Transverse colon (tissue), 4 donors: Measurements from ENCODE around the gene DCBLD2. TPM values are rescaled to one million over a fixed set of nuclear protein-coding genes. Genes with fewer than 3 reads are reported as not detected.

Experiments
- DNase-seq: peaks from one replicate; pipeline ENCODE4 v3.0.0-alpha.2; 2019
- H3K27ac ChIP-seq, 4 donors: fragments of 200-600 bp; sonication (generic); 2 replicates each; pipeline ENCODE4 v1.5.1; 2016 to 2018; ENCODE audit warnings: inconsistent platforms in 4 of 4
- H3K27me3 ChIP-seq: fragments of 200-600 bp; sonication (generic); 2 replicates; pipeline ENCODE4 v1.5.1; 2017; ENCODE audit warnings: inconsistent platforms
- H3K36me3 ChIP-seq, 4 donors: fragments of 200-600 bp; sonication (generic); 2 replicates each; pipeline ENCODE4 v1.5.1; 2017 to 2019; ENCODE audit warnings: inconsistent platforms in 4 of 4
- H3K4me1 ChIP-seq, 4 donors: fragments of 200-600 bp; sonication (generic); 2 replicates each; pipeline ENCODE4 v1.5.1; 2017 to 2020; ENCODE audit warnings: inconsistent platforms in 4 of 4
- H3K4me3 ChIP-seq, 4 donors: fragments of 200-600 bp; sonication (generic); 1 replicate in 1 of 4; 2 replicates in 3 of 4; pipeline versions ENCODE4 v1.5.1 to v1.6.1; 2017 to 2019; ENCODE audit warnings: inconsistent platforms in 4 of 4
- H3K9me3 ChIP-seq, 2 donors: fragments of 200-600 bp; sonication (generic); 2 replicates each; pipeline ENCODE4 v1.5.1; 2017 to 2019; ENCODE audit warnings: inconsistent platforms in 2 of 2
- EP300 ChIP-seq: sonication (generic); formaldehyde crosslinking; IDR thresholded peaks from one replicate; pipeline ENCODE4 v1.6.1; 2017; ENCODE audit warnings: antibody characterized with exemption, low read depth
- POLR2A ChIP-seq: fragments of 450-650 bp; IDR thresholded peaks from one replicate; pipeline ENCODE4 v1.6.1; 2016; ENCODE audit warnings: antibody characterized with exemption, mild to moderate bottlenecking, moderate library complexity
- POLR2AphosphoS5 ChIP-seq, 3 donors: sonication (generic); formaldehyde crosslinking; IDR thresholded peaks; one replicate each; pipeline ENCODE4 v1.6.1; 2016; ENCODE audit warnings: antibody characterized with exemption in 3 of 3
- WGBS, 2 donors: methylation state at CpG; one replicate each; pipeline ENCODE4 v1.1.5; 2018; ENCODE audit warnings: low coverage in 1 of 2; 5-methylcytosine and 5-hydroxymethylcytosine counted together
- in situ Hi-C, 4 donors: fragments of 200-750 bp; cut with MboI; loops; one replicate each; pipeline versions ENCODE4 v1.15.0 to v1.15.1; 2017; ENCODE audit warnings: low sequenced_read_pairs in 3 of 4, low pct_ligation_motif_present in 1 of 4, low pct_unique_long_range_greater_than_20kb in 1 of 4
- intact Hi-C: fragments of 100-400 bp; cut with DNase I; formaldehyde crosslinking; loops from one replicate; pipeline ENCODE4 v1.15.1; 2023; ENCODE audit warnings: low total_unique reads
- total RNA-seq, 4 donors: library from RNA; depleted of rRNA; stranded (reverse); fragments of >200 nt; gene quantifications; one replicate each; pipeline ENCODE4 v1.1.0, GENCODE V29; 2016
- TF ChIP-seq, protein P1 (sequence below), 5 experiments: fragments of 200-600 bp in 3 of 5; fragments of 450-650 bp in 2 of 5; sonication (generic) in 3 of 5; IDR thresholded peaks; 1 replicate in 2 of 5; 2 replicates in 3 of 5; pipeline ENCODE4 v1.5.1; 2016 to 2017; ENCODE audit warnings: antibody characterized with exemption in 5 of 5, inconsistent platforms in 3 of 5, mild to moderate bottlenecking in 2 of 5, moderate library complexity in 1 of 5

The DCBLD2 gene
- total RNA-seq, 4 donors from 2014 or later: 14.3 to 20.6 (median 18.4) TPM

DNA sequence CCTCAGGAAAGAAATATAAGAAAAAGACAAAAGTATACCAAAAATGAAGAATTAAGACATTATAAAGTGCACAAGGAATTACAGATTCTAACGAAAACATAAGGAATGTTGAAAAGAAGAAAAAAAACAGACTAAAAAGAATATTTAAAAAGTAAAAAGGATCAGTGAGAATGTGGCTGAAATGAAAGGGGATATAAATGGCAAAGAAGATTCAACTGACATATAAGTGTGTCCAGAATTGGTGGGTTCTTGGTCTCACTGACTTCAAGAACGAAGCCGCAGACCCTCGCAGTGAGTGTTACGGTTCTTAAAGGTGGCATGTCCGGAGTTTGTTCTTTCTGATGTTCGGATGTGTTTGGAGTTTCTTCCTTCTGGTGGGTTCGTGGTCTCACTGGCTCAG is 44.8 kb downstream of the DCBLD2 start:
- 88 to 95% methylated on average over 5 to 8 of the region's 8 CpGs for WGBS, 2 donors
- no peaks in the 10 kb centered on the region for H3K4me1 ChIP-seq
- no peak overlapping the region for H3K27ac ChIP-seq
- no peaks in the 10 kb centered on the region for H3K27me3 ChIP-seq
- H3K36me3 ChIP-seq: peaks cover 0 to 5% (median 0%) of the 10 kb centered on the region in 4 donors
- H3K9me3 ChIP-seq: peaks cover 0 to 4% of the 10 kb centered on the region in 2 donors
- no peak for TF ChIP-seq POLR2A
- TF ChIP-seq EP300: no peak
- TF ChIP-seq POLR2AphosphoS5 (IDR thresholded peaks at IDR 0.05): no peak
- TF ChIP-seq, protein P1, sequence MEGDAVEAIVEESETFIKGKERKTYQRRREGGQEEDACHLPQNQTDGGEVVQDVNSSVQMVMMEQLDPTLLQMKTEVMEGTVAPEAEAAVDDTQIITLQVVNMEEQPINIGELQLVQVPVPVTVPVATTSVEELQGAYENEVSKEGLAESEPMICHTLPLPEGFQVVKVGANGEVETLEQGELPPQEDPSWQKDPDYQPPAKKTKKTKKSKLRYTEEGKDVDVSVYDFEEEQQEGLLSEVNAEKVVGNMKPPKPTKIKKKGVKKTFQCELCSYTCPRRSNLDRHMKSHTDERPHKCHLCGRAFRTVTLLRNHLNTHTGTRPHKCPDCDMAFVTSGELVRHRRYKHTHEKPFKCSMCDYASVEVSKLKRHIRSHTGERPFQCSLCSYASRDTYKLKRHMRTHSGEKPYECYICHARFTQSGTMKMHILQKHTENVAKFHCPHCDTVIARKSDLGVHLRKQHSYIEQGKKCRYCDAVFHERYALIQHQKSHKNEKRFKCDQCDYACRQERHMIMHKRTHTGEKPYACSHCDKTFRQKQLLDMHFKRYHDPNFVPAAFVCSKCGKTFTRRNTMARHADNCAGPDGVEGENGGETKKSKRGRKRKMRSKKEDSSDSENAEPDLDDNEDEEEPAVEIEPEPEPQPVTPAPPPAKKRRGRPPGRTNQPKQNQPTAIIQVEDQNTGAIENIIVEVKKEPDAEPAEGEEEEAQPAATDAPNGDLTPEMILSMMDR (IDR thresholded peaks at IDR 0.05): no peak
- H3K4me3 ChIP-seq: no peak overlapping the region
- in situ Hi-C loops: no loop called here
- intact Hi-C loops: no loop called here
- DNase-seq: no peak

DNA sequence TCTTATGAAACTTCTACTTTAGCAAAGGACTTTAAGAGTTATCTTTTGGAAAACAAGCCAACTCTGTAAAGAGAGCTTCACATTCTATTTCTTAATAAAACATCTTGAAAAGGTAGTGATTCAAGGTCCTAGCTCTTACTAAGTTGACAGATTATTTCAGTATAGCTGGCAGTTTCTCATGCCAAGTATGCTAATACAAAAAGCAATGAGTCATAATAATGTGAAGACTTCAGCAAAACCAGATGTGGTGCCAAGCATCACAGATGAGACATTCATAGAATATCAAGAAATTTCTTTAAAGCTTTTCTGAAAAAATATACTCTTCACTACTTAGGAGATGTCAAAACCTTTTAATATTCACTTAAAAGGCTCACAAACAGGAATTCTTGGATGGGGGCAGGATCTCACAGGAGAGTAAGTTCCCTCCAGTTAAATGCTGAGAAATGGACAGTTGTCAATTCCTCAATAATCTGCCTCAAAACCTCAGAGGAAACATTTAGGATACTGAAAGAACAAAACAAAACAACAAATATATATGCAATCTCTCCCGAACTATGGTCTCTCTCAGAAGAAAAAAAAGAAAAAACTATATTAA is 45.6 kb downstream of the DCBLD2 start:
- Histone ChIP-seq H3K27ac (no peak overlapping the region), H3K4me1 (no peaks in the 10 kb centered on the region), H3K36me3 (peaks cover 0 to 5% (median 0%) of the 10 kb centered on the region in 4 donors), H3K4me3 (no peak overlapping the region), H3K27me3 (no peaks in the 10 kb centered on the region), H3K9me3 (peaks cover 0 to 4% of the 10 kb centered on the region in 2 donors)
- intact Hi-C loops: no loop called here
- TF ChIP-seq POLR2AphosphoS5 (IDR thresholded peaks at IDR 0.05) (no peak), POLR2A (no peak), EP300 (no peak)
- TF ChIP-seq, protein P1 (IDR thresholded peaks at IDR 0.05): no peak
- 91 to 94% methylated on average over 1 of the region's 1 CpG for WGBS, 2 donors
- in situ Hi-C loops: no loop called here
- no peak for DNase-seq

DNA sequence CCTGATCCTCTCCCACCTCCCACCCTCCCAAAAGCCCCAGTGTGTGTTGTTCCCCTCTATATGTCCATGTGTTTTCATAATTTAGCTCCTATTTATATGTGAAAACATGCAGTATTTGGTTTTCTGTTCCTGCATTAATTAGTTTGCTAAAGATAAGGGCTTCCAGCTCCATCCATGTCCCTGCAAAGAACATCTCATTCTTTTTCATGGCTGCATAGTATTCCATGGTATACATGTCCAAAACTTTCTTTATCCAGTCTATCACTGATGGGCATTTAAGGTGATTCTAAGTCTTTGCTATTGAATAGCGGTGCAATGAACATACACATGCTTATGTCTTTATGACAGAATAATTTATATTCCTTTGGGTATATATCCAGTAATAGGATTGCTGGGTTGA is 53.4 kb downstream of the DCBLD2 start:
- in situ Hi-C loops: no loop called here
- WGBS, 2 donors: 86 to 100% methylated on average over 1 of the region's 1 CpG
- TF ChIP-seq POLR2AphosphoS5 (IDR thresholded peaks at IDR 0.05) (no peak), POLR2A (no peak), EP300 (no peak)
- TF ChIP-seq, protein P1 (IDR thresholded peaks at IDR 0.05): no peak
- H3K9me3 ChIP-seq: peaks cover 0 to 8% of the 10 kb centered on the region in 2 donors
- H3K4me1 ChIP-seq: no peaks in the 10 kb centered on the region
- intact Hi-C loops: no loop called here
- DNase-seq: no peak
- no peaks in the 10 kb centered on the region for H3K27me3 ChIP-seq
- peaks cover 0 to 7% (median 0%) of the 10 kb centered on the region in 4 donors for H3K36me3 ChIP-seq
- H3K4me3 ChIP-seq: no peak overlapping the region
- H3K27ac ChIP-seq: no peak overlapping the region

DNA sequence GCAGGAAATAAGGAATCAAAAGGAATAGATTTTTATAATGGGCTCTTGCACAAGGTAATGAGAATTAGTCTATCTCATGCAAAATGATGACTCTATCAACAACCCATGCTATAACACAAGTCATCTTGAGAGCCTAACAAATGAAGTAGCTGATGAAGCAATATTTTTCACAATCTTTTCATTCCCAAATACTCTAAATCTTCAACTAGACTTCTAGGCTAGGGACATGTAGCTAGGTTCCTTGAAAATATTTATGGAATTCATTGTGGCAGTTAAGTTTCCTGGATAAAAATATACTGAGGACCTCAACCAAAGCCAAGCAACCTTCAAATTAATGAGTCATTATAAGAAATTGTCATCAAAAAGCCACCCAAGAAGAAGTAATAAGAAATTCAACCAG is 55.4 kb downstream of the DCBLD2 start:
- Histone ChIP-seq H3K27me3 (no peaks in the 10 kb centered on the region), H3K9me3 (peaks cover 0 to 8% of the 10 kb centered on the region in 2 donors), H3K36me3 (peaks cover 0 to 7% (median 0%) of the 10 kb centered on the region in 4 donors), H3K27ac (no peak overlapping the region), H3K4me1 (no peaks in the 10 kb centered on the region), H3K4me3 (no peak overlapping the region)
- no peak for DNase-seq
- intact Hi-C loops: no loop called here
- TF ChIP-seq POLR2AphosphoS5 (IDR thresholded peaks at IDR 0.05) (no peak), POLR2A (no peak)
- TF ChIP-seq, protein P1 (IDR thresholded peaks at IDR 0.05): no peak
- in situ Hi-C loops: no loop called here
